ENCODE results near the gene MTAP.

DNA sequence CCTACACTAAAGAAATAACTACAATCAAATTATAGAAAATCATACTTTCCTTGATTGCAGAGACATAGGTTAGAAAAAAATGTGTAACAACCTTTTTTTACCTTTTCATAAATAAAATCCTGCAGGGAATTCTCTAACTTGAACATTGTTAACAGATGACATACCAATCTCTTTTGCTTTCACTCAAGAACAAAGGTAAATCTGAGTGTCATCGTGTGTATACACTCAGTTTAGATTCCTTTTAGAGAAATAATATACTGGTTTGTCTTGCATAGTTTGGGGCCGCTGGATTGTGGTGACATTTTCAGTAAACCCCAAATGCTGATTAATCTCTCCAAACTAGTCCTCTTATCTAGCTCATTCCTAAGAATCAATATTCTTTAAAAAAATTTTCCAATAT, 20.8 kb upstream of the MTAP start:
- TF ChIP-seq, protein P1, sequence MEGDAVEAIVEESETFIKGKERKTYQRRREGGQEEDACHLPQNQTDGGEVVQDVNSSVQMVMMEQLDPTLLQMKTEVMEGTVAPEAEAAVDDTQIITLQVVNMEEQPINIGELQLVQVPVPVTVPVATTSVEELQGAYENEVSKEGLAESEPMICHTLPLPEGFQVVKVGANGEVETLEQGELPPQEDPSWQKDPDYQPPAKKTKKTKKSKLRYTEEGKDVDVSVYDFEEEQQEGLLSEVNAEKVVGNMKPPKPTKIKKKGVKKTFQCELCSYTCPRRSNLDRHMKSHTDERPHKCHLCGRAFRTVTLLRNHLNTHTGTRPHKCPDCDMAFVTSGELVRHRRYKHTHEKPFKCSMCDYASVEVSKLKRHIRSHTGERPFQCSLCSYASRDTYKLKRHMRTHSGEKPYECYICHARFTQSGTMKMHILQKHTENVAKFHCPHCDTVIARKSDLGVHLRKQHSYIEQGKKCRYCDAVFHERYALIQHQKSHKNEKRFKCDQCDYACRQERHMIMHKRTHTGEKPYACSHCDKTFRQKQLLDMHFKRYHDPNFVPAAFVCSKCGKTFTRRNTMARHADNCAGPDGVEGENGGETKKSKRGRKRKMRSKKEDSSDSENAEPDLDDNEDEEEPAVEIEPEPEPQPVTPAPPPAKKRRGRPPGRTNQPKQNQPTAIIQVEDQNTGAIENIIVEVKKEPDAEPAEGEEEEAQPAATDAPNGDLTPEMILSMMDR (IDR thresholded peaks at IDR 0.05; ENCODE audit: insufficient read depth, low read depth, low read length), result no peak
- no peak for TF ChIP-seq EZH2 (IDR thresholded peaks at IDR 0.05; ENCODE audit: insufficient read depth, low read length)
